Lower leg skin (tissue), 4 donors: ENCODE measurements around the gene TBX1. TPM values are rescaled to one million over a fixed set of nuclear protein-coding genes. Genes with fewer than 3 reads are reported as not detected.

Experiments
- DNase-seq, 2 donors: peaks; one replicate each; pipeline ENCODE4 v3.0.0-alpha.2; 2019; ENCODE audit warnings: low spot score in 2 of 2
- H3K4me3 ChIP-seq: fragments of 200-600 bp; sonication (generic); 2 replicates; pipeline ENCODE4 v1.5.1; 2017; ENCODE audit warnings: mild to moderate bottlenecking, low read depth; ENCODE audit not compliant: poor library complexity, severe bottlenecking
- POLR2A ChIP-seq, 2 donors: fragments of 450-650 bp; IDR thresholded peaks; one replicate each; pipeline ENCODE4 v1.6.1; 2016 to 2017; ENCODE audit warnings: antibody characterized with exemption in 2 of 2, mild to moderate bottlenecking in 1 of 2, moderate library complexity in 1 of 2
- WGBS, 2 donors: methylation state at CpG; one replicate each; pipeline ENCODE4 v1.1.5; 2018; 5-methylcytosine and 5-hydroxymethylcytosine counted together
- intact Hi-C: fragments of 100-400 bp; cut with DNase I; formaldehyde crosslinking; loops from one replicate; pipeline ENCODE4 v1.15.0; 2023; ENCODE audit warnings: low total_unique reads
- total RNA-seq, 4 donors: library from RNA; depleted of rRNA; stranded (reverse); fragments of >200 nt; gene quantifications; one replicate each; pipeline ENCODE4 v1.1.0, GENCODE V29; 2016
- TF ChIP-seq, protein P1 (sequence below), 3 donors: fragments of 450-650 bp; IDR thresholded peaks; one replicate each; pipeline ENCODE4 v1.5.1; 2016; ENCODE audit warnings: antibody characterized with exemption in 3 of 3, mild to moderate bottlenecking in 3 of 3, moderate library complexity in 2 of 3

The TBX1 gene
- total RNA-seq, 4 donors from 2014 or later, result 1.5 to 14.1 (median 4.9) TPM

DNA sequence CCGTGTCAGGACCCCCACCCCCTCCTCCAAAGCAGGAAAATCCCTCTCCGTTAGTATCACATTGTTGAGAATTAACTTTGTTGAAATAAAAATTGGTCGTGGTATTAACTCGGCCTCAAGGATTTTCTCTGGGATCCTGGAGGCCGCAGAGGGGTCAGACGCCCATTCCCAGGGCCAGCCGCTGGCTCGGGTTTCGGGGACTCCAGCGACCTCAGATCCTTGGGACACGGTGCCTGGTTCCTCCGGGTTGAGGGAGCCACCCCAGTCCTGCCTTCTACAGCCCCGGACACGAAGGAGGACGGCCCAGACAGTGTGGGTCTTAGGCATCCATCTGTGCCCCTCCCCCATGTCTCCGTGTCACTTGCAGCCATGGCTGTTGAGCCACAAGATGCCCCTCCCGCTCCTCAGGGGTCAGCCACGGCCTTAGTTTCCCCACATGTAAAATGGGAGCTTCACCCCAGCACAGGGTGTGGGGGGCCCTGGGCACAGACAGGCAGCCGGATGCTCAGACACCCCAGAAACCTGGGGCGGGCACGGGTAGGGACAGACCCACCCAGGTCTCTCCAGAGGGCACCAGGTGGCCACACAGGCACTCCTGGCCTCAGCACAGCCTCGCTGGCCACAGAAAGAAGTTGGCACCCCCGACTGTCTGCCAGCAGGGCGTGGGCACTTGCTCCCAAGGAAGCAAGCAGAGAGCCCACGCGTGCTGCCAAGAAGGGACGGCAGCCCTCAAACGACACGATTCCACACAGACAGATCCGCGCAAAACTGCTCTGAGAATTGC, 21.7 kb upstream of the TBX1 start:
- intact Hi-C loops, result no loop called here
- H3K4me3 ChIP-seq, result no peak overlapping the region
- no peak for TF ChIP-seq POLR2A (IDR thresholded peaks at IDR 0.05)
- TF ChIP-seq, protein P1, sequence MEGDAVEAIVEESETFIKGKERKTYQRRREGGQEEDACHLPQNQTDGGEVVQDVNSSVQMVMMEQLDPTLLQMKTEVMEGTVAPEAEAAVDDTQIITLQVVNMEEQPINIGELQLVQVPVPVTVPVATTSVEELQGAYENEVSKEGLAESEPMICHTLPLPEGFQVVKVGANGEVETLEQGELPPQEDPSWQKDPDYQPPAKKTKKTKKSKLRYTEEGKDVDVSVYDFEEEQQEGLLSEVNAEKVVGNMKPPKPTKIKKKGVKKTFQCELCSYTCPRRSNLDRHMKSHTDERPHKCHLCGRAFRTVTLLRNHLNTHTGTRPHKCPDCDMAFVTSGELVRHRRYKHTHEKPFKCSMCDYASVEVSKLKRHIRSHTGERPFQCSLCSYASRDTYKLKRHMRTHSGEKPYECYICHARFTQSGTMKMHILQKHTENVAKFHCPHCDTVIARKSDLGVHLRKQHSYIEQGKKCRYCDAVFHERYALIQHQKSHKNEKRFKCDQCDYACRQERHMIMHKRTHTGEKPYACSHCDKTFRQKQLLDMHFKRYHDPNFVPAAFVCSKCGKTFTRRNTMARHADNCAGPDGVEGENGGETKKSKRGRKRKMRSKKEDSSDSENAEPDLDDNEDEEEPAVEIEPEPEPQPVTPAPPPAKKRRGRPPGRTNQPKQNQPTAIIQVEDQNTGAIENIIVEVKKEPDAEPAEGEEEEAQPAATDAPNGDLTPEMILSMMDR (IDR thresholded peaks at IDR 0.05), result no peak
- DNase-seq, result no peak
- WGBS, 2 donors, result 64 to 76% methylated on average over 23 to 27 of the region's 31 CpGs

DNA sequence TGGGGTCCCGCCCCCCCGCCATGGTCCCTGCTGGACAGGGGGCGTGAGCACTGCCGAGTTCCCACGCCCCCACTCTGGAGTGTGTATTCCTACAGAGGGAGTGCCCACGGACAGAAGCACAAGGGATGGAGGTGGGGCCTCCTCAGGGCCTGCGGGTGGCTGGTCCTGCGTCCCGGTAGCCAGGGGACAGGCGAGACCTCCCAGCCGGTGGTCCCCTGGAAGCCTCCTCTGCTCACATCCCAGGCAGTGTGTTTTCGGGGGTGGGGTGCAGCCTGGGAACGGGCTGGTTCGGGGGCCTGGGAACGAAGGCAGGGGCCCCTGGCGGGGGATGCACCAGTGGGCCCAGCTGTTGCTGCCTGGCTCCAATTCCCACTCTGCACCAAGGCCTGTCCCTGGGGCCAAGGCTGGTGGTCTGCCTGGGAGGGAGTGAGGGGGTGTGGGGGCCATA, 21.1 kb upstream of the TBX1 start:
- WGBS, 2 donors, result 61 to 88% methylated on average over 11 to 16 of the region's 16 CpGs
- no peak for TF ChIP-seq POLR2A (IDR thresholded peaks at IDR 0.05)
- TF ChIP-seq, protein P1 (IDR thresholded peaks at IDR 0.05), result no peak
- no peak for DNase-seq
- intact Hi-C loops, result no loop called here
- H3K4me3 ChIP-seq, result no peak overlapping the region

DNA sequence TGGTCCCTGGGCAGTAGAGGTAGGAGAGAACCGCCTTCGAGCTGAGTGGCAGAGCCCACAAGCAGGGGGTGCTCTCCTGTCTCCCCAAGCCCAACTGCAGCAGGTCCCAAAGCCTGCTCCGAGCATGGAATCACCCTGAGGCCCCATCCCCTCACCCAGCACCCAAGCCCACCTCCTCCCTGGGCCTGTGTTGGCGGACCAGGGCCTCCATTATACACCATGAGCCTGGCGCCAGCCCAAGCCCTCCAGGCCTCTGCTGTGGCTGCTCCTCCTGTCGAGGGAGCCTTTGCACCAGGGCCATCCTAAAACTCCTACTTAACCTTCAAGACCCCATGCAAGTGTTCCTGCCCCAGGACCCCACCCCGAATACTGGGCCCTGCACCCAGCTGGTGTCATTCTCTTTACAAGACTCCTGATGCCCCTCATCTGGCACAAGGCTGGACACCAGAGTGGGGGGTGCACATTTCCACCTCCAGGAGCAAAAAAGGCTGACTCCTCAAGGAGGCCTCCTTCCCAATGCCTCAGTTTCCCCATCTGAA, 20.6 kb upstream of the TBX1 start:
- no peak overlapping the region for H3K4me3 ChIP-seq
- no peak for DNase-seq
- intact Hi-C loops, result no loop called here
- TF ChIP-seq POLR2A (IDR thresholded peaks at IDR 0.05), result no peak
- WGBS, 2 donors, result 89 to 90% methylated on average over 7 of the region's 7 CpGs

DNA sequence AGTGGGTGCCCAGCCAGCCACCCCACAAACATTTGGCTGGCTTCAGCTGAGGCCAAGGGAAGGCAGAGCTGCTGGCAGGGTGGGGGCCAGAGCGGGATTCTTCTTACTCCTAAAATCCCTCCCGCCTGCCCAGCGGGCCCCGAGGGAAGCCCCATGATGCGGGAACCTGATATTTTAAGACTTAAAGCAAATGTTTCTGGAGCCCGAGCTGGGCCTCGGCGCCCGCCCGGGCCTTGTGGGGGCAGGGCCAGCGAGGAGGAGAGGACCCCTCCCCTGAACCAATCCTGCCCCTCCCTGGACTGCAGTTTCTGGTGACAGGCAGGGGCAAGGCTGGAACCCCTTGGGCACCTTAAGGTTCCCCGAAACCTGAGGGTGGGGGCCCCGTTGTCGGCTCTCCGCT, 20.0 kb upstream of the TBX1 start:
- H3K4me3 ChIP-seq, result no peak overlapping the region
- 87 to 88% methylated on average over 15 of the region's 15 CpGs for WGBS, 2 donors
- intact Hi-C loops, result no loop called here
- DNase-seq, result no peak
- TF ChIP-seq, protein P1 (IDR thresholded peaks at IDR 0.05), result no peak
- no peak for TF ChIP-seq POLR2A (IDR thresholded peaks at IDR 0.05)

DNA sequence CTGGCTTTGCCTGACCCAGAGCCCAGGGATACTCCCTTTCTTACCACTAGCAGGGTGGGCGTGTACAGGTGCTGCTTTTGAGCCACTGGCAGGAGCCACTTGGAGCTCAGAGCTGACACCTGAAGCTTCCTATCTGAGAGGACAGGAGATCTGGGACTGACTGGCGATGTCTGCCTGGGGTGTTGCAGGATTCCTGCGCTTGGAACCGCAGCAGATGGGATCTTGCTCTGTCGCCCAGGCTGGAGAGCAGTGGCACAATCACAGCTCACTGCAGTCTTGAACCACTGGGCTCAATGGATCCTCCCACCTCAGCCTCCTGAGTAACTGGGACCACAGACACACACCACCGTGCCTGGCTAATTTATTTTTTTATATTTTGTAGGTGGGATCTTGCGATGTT, 19.5 kb upstream of the TBX1 start:
- 85 to 89% methylated on average over 3 to 7 of the region's 7 CpGs for WGBS, 2 donors
- H3K4me3 ChIP-seq, result no peak overlapping the region
- DNase-seq, result no peak
- intact Hi-C loops, result no loop called here
- no peak for TF ChIP-seq POLR2A (IDR thresholded peaks at IDR 0.05)
- TF ChIP-seq, protein P1 (IDR thresholded peaks at IDR 0.05), result no peak

DNA sequence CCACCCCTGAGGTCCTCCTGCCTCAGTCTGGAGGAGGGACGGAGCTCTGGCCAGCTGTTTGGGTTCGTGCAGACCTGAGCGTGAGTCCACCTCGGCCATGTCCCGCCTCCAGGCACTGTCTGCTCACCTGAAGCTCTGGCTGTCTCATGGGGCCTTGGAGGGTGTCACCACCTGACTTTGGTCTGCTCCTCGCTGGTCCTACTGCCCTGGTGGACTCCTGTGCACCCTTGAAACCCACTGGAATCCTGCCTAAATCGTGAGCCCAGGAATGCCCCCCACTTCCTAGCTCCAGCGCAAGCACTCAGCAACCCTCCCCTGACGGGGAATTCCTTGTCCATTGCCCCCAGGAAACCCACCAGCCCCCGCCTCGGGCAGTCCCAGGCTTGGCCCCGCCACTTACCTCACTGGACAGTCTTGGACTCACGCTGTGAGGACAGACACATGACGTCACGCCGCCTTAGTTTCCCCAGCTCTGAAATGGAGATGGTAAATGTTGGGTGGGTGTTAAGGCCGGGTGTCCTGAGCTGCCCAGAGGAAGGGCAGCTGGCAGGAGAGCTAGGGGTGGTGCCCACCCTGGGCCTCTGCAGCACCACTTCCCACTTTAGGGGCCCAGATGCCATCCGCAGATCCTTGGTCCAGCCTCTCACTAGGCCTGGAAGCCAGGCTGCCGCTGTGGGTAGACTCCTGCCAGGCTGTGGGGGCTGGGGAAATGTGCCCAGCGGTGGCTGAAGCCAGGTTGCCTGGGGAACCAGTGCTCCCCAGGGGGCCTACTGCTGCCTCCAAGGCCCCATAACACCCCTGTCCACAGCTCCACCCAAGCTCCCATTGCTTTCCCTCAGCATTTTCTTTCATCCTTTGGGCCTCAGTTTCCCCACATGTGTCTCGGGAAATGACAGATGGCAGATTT, 18.2 kb upstream of the TBX1 start:
- no peak overlapping the region for H3K4me3 ChIP-seq
- intact Hi-C loops, result no loop called here
- 88 to 93% methylated on average over 18 to 21 of the region's 21 CpGs for WGBS, 2 donors
- no peak for DNase-seq
- TF ChIP-seq POLR2A (IDR thresholded peaks at IDR 0.05), result no peak
- TF ChIP-seq, protein P1 (IDR thresholded peaks at IDR 0.05), result no peak
